DMS53 treated with DMSO at 0.1 percent for 48 hours (cell line): ENCODE data around the gene BNIP3.
"Not testable (repeated sequence)": the region's sequence is repeated elsewhere in the genome, so short reads cannot be mapped to it uniquely, and the experiment has no call there.

ENCODE experiments used
- DNase-seq: peaks from one replicate; lab custom pipeline; 2025; ENCODE audit not compliant: unreplicated experiment; lab: John Stamatoyannopoulos, UW

The BNIP3 gene

DNA sequence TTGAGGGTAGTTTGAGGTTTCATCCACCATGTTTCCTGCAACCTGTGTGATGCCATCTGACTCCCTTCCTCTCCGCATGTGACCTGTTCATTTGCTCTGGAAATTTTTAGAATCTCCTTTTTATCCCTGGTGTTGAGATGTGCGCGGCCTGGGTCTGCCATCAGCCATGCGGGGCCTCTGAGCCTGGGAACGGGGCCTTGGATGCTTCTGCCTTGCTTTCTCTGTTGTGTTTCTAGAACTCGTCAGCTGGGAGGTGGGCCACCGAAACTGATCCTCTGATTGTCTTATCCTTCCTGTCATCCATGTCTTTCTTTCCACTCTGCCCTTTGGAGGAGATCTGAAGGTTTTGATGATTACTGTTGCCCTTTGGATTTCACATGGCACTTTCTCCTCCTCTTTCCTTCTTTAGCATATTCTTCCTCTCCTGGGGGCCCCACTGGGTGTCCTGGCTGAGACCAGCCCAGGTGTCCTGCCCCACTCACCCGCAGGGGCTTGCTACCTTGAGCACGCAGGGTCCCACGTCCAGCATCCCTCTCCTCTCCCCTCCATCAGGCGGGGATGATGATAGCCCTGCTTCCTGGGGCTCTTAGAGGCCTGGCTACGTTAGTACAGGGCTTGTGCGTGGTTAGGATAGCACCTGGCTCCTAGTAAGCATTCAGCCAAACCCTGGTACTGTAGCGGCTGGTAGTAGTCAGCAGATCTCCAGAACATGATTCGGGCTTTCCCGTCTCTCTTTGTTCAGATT lies 51.0 kb downstream of the BNIP3 start:
- DNase-seq, result no peak

DNA sequence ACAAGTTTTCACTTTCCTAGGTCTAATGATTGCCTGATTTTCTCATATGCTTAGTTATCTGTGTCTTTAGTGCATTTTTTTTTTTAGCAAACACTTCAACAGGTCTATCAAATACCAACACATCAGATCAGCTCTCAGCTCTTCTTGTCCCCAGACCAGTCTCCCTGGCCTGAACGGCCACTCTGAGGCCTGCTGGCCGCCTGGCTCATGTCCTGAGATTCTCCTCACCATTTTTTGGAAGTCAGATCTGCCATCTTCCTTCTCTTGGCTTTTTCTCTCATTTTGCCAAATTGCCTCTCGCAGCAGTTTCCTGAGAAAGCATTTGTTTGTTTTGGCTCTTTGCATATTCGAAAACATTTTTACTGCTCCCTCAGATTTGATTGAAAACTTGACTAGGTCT lies 51.6 kb downstream of the BNIP3 start:
- DNase-seq, result no peak

DNA sequence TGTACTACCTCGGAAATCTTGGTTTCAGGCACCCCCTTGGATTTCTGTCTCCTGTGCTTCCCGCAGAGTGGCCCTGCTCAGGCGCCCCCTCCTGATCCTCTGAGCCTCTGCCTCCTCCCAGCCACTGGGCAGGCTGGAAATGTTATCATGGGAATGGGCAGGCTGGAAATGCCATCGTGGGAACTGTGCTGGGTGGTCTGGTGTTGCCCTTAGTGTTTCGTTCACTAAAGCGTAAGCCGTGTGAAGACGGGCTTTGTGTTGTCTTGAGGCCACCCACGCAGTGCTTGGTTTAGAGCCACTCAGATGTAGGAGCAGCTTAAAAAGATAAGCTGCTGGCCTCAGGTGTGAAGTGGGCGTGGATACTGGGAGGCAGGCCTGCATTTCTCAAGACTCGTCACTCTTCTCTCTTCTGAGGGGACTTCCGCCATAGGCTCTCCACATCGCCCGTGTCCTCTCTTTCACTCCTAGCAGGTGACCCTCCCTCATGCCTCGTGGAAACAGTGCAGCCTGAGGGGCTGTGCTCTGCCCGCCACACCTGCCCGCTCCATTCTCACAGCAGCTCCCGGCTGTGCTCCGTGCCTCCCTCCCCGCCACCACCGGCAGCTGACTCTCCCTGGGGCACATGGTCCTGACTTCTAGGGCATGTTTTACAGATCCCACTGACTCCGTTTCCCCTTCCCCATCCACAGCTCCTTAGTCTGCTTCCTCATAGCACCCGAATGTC lies 52.4 kb downstream of the BNIP3 start:
- no peak for DNase-seq

DNA sequence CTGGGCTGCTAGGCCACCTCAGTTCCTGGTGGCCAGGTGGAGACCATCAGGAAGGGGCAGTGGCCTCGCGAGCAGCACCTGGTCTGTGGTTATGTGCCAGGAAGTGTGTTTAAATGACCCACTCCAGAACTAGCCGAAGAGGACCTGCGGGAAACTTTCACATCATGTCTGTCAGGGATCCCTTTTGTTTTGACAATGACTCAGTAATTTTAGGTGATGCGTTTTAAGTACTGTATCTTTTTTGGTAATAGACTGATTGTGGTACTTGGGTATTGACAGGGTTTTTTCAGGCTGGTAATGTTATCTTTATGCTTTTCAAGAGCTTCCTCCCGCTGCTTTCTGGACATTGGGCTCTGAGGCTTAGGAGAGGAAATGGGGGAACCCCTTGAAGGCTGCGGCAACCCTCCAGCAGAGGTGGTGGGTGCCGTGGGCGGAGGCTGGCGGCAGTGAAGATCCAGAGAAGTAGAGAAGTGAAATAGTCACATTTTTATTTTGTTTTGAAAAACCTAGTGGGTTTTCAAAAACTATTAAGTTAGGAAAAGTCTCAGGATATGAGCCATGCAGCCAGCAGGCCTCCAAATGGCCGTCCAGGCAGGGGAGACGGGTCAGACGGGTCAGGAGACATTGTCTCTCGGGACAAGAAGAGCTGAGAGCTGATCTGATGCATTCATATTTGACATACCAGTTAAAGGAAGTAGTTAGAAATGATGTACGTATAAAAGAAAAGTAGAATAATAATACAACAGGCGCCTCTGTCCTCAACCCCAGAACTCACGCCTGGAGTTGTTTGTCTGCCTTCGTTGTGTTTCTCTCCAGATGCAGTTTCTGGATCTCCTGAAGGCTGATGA lies 53.3 kb downstream of the BNIP3 start:
- no peak for DNase-seq

DNA sequence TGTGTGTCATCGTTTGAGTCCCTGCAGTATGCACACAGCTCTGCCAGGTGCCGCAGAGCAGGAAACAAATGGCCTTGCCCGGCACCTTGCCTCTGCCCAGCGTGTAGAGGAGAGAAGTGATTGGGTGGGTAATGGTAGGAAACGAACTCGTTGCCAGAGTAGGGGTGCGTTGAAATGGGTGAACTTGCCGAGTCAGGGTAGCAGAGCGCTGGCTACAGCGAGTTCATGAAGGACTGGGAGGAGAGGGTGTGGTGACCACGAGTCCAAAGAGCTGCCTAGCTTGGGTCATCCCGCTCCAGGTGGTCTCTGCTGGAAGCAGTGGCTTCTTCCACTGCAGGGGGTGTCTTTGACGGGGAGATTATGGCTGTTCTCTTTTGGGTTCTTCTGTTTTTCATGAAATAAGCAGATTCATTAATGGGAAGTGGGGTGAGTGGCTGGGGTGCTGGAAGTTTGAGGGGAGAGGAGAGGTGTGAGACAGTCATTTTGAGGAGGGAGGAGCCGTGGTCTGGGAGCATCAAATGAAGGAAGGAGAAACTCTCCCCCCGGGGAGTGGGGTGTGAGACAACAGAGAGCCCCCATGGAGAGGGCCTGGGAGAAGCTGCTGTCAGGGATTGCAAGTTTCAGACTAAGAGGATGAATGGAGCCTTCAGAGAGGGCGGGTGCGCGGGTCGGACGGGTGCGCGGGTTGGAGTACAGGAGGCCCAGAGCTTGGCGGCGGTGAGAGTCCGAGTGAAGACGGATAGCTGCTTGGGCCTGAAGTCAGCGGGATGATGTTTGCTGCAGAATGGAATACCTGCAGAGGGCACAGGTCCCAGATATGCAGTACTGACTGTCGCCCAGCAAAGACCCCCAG lies 54.8 kb downstream of the BNIP3 start:
- no peak for DNase-seq

DNA sequence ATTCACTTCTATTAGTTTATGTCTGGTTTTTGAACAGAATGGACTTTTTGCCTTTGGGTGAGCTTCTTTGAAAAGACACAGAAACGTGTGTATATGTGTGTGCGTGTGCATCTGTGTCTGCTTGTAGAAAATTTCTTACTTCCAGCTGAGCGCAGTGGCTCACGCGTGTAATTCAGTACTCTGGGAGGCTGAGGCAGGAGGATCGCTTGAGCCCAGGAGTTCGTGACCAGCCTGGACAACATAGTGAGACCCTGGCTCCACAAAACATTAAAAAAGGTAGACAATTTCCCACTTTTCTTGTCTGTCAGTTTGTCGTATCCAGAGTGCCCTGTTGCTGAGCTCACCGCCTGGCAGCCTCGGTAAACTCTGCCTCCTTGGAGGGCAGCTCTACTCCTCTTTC lies 55.5 kb downstream of the BNIP3 start:
- no peak for DNase-seq

DNA sequence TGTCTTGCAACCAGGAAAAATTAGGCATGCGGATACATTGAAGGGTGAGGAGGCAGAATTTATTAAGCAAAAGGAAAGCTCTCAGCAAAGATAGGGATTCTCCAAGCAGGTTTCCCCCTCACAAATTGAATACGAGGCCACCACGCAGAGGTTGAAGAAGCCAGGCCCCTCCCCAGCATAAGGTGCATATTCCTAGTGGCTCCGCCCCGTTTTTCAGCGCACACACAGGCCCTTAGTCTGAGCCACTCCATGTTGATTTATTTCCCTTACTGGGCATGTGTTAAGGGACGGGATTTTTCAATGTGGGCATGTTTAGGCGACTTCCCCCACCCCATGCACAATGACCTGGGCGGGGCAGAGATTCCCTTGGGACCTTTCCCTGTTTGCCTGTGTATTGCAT lies 56.0 kb downstream of the BNIP3 start:
- no peak for DNase-seq

DNA sequence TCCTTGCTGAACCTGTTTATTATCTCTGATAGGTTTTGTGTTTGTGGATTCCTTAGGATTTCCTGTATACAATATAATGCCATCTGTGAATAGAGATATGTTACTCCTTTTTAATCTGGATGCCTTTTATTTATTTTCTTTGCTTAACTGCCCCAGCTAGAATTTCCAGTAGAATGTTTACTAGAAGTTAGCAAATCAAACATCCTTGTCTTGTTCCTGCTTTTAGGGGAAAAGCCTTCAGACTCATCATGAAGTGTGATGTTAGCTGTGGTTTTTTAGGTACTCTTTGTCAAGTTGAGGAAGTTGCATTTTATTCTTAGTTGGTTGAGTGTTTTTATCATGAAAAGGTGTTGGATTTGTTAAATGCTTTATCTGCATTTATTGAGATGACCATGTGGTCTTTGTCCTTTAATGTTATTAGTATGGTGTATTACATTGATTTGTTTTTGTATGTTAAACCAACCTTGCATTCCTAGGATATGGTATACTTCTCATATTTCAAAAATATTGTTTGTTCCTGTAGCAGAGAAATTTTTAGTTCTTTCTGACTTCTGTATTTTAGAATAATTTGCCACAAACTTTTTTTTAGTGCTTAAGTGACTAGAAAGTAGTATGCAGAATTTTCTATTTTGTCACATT lies 56.6 kb downstream of the BNIP3 start:
- no peak for DNase-seq

DNA sequence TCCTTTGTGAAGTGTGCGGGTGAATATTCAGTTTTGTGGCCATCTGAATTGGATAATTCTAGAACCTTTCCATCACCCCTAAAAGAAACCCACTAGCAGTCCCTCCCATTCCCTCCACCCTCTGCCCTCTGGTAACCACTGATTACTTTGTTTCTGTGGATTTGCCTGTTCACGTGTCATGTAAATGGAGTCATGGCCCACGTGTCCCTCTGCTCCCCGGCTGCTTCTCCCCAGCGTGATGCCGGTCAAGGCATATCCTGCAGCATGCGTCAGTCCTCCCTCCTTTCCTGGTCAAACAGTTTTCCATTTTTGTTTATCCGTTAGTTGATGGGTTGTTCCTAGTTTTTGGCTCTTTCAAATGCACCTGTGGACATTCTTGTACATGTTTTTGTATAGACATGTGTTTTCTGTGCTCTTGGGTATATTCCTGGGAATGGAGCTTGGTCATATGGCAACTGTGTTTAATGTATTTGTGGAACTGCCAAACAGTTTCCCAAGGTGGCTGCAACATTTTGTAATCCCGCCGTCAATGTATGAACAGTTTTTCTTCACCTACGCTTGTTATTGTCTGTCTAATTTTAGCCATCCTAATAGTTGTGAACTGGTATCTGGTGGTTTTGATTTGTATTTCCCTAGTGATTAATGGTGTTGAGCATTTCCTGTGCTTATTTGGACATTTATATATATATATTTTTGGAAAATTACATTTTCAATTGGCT lies 58.5 kb downstream of the BNIP3 start:
- no peak for DNase-seq

DNA sequence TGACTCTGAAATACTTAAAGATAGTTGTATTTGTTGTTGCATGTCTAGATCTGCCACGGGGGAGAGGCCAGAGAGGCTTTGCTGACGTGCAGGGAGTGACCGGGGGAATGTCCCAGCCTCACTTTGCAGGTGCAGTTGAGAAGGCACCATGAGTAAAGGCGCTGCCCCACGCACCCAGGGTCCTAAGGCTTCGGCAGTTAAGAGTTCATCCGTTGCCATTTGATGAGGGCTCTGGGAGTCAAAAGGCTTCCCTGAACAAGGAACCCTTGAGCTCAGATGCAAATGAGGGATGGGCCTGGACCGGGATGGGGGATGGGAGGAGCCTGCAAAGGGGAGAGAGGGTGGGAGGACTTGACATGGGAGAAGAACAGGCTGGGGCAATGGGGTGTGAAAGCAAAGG lies 60.5 kb downstream of the BNIP3 start:
- DNase-seq, result no peak

DNA sequence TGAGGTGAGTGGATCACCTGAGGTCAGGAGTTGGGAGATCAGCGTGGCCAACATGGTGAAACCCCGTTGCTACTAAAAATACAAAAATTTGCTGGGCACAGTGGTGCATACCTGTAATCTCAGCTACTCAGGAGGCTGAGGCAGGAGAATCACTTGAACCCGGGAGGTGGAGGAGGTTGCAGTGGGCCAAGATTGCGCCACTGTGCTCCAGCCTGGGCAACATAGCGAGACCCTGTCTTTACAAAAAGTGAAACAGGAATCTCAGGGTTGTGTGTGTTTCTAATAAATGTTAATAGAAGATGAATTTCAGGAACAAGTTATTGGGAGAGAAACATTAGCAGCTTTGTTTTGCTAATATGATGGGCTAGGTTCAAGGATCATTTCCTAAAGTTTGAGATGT lies 61.0 kb downstream of the BNIP3 start:
- DNase-seq, result no peak

DNA sequence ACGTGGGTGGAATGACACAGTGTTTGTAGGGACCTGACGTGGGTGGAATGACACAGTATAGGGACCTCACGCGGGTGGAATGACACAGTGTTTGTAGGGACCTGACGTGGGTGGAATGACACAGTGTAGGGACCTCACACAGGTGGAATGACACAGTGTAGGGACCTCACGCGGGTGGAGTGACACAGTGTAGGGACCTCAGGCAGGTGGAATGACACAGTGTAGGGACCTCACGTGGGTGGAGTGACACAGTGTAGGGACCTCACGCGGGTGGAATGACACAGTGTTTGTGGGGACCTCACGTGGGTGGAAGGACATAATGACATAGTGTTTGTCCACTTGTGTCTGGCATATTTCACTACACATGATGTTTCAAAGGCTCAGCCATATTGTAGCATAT lies 61.6 kb downstream of the BNIP3 start:
- no peak for DNase-seq

DNA sequence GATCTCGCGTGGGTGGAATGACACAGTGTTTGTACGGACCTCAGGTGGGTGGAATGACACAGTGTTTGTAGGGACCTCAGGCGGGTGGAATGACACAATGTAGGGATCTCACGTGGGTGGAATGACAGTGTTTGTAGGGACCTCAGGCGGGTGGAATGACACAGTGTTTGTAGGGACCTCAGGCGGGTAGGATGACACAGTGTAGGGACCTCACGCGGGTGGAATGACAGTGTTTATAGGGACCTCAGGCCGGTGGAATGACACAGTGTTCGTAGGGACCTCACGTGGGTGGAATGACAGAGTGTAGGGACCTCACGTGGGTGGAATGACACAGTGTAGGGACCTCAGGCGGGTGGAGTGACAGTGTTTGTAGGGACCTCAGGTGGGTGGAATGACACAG lies 62.3 kb downstream of the BNIP3 start:
- not testable (repeated sequence) for DNase-seq
